HepG2 (cell line): ENCODE measurements around the gene ANKRD44. TPM values are rescaled to one million over a fixed set of nuclear protein-coding genes. Genes with fewer than 3 reads are reported as not detected.

Experiments
- ATAC-seq: fragments of 200-7000 bp; cut with Tn5 transposase; 3 replicates; pipeline ENCODE4 v1.9.1; 2020; ENCODE audit warnings: mild to moderate bottlenecking, moderate library complexity
- BruUV-seq: library from RNA; stranded (reverse); fragments of 400-500 nt; replicated peaks from 2 replicates; lab custom pipeline; 2021; lab: Mats Ljungman, UMichigan
- CTCF ChIA-PET: fragments of 300-600 bp; formaldehyde crosslinking; extraction: SDS; loops from one replicate; lab custom pipeline; 2021; ENCODE audit warnings: low total read pairs, inconsistent platforms, low intra/inter-chr PET ratio; lab: Yijun Ruan, JAX
- POLR2A ChIA-PET: fragments of 350-600 bp; sonication (Branson Sonifier 250); formaldehyde crosslinking; loops from one replicate; lab custom pipeline; 2020; ENCODE audit warnings: antibody characterized with exemption, inconsistent platforms; lab: Yijun Ruan, JAX
- DNase-seq: peaks from one replicate; pipeline ENCODE4 v3.0.0-alpha.2; 2015; ENCODE audit warnings: low spot score
- FAIRE-seq: peaks from 3 replicates; lab custom pipeline; 2011; peaks lifted over from hg19 to GRCh38; lab: Jason Lieb, UNC
- H2AFZ ChIP-seq: one replicate; pipeline ENCODE4 v1.6.1; 2011; ENCODE audit warnings: low read length, inconsistent platforms
- H3K27ac ChIP-seq: fragments of 300-600 bp; 3 replicates; pipeline ENCODE4 v1.8.0; 2011; ENCODE audit warnings: mixed run types, mild to moderate bottlenecking, mixed read lengths, low read length, inconsistent platforms; ENCODE audit not compliant: insufficient read depth; ENCODE audit errors: extremely low read length
- H3K27me3 ChIP-seq, 2 experiments: fragments of 200-600 bp in 1 of 2; 2 replicates in 1 of 2; 3 replicates in 1 of 2; pipeline versions ENCODE4 v1.6.0 to v1.8.0; 2011; ENCODE audit warnings: low read length in 2 of 2, mild to moderate bottlenecking in 2 of 2, moderate library complexity in 2 of 2, inconsistent platforms in 1 of 2; ENCODE audit not compliant: insufficient read depth in 2 of 2, control insufficient read depth in 1 of 2
- H3K36me3 ChIP-seq, 2 experiments: fragments of 200-600 bp in 1 of 2; replicated peaks in 1 of 2; 2 replicates in 1 of 2; 3 replicates in 1 of 2; pipeline versions ENCODE4 v1.5.1 to v1.8.0; 2011; ENCODE audit warnings: low read length in 2 of 2, inconsistent platforms in 1 of 2; ENCODE audit not compliant: insufficient read depth in 2 of 2, control insufficient read depth in 1 of 2
- H3K4me1 ChIP-seq: 2 replicates; pipeline ENCODE4 v1.5.1; 2012; ENCODE audit warnings: low read length, inconsistent platforms; ENCODE audit not compliant: insufficient read depth
- H3K4me2 ChIP-seq: 2 replicates; pipeline ENCODE4 v1.6.0; 2011; ENCODE audit warnings: low read depth, low read length, inconsistent platforms
- H3K4me3 ChIP-seq, 3 experiments: fragments of 200-600 bp in 1 of 3; sonication (generic), shearing (Covaris generic) in 1 of 3; replicated peaks in 1 of 3; 2 replicates each; pipeline ENCODE4 v1.5.1; 2011 to 2016; ENCODE audit warnings: low read length in 3 of 3, inconsistent platforms in 2 of 3, low read depth in 2 of 3, mild to moderate bottlenecking in 2 of 3, control low read depth in 1 of 3, mixed read lengths in 1 of 3; ENCODE audit not compliant: insufficient read depth in 1 of 3
- H3K79me2 ChIP-seq: one replicate; pipeline ENCODE4 v1.6.1; 2011; ENCODE audit warnings: low read length, inconsistent platforms; ENCODE audit not compliant: insufficient read depth
- H3K9ac ChIP-seq: 2 replicates; pipeline ENCODE4 v1.6.0; 2011; ENCODE audit warnings: mild to moderate bottlenecking, low read depth, low read length, inconsistent platforms; ENCODE audit not compliant: insufficient read depth
- H3K9me3 ChIP-seq: 2 replicates; pipeline ENCODE4 v1.5.1; 2012; ENCODE audit warnings: mild to moderate bottlenecking, low read length
- H4K20me1 ChIP-seq: 2 replicates; pipeline ENCODE4 v1.6.0; 2011; ENCODE audit warnings: inconsistent platforms, mild to moderate bottlenecking, low read length, moderate library complexity; ENCODE audit not compliant: insufficient read depth
- ARID5B ChIP-seq: IDR thresholded peaks from 2 replicates; pipeline ENCODE4 v1.4.0; 2020; ENCODE audit warnings: mild to moderate bottlenecking, missing genetic modification reagents
- BRCA1 ChIP-seq: sonication (generic); formaldehyde crosslinking; IDR thresholded peaks from 2 replicates; pipeline ENCODE4 v1.4.0; 2020; ENCODE audit warnings: missing genetic modification reagents
- CENPT ChIP-seq: sonication (generic); formaldehyde crosslinking; IDR thresholded peaks from 2 replicates; pipeline ENCODE4 v1.8.0; 2022; ENCODE audit warnings: low read depth, mild to moderate bottlenecking, moderate library complexity, missing genetic modification reagents
- ETV5 ChIP-seq: IDR thresholded peaks from 2 replicates; pipeline ENCODE4 v1.6.1; 2018; ENCODE audit warnings: missing biosample characterization, missing genetic modification reagents, inconsistent platforms, borderline replicate concordance
- FOSL1 ChIP-seq: sonication (generic); formaldehyde crosslinking; IDR thresholded peaks from 2 replicates; pipeline ENCODE4 v1.9.0; 2021; ENCODE audit warnings: missing genetic modification reagents, borderline replicate concordance
- GATAD2A ChIP-seq: IDR thresholded peaks from 2 replicates; pipeline ENCODE4 v1.6.1; 2016
- HMG20A ChIP-seq: IDR thresholded peaks from 2 replicates; pipeline ENCODE4 v1.6.1; 2016; ENCODE audit warnings: borderline replicate concordance
- JUNB ChIP-seq: sonication (generic); formaldehyde crosslinking; IDR thresholded peaks from 2 replicates; pipeline ENCODE4 v1.8.0; 2022; ENCODE audit warnings: missing genetic modification reagents, mild to moderate bottlenecking, borderline replicate concordance
- MED1 ChIP-seq: sonication (generic); formaldehyde crosslinking; IDR thresholded peaks from 2 replicates; pipeline ENCODE4 v1.4.0; 2020; ENCODE audit warnings: missing genetic modification reagents
- MNT ChIP-seq: fragments of 450-650 bp; IDR thresholded peaks from 2 replicates; pipeline ENCODE4 v1.6.1; 2016
- NFIC ChIP-seq: IDR thresholded peaks from 2 replicates; pipeline ENCODE4 v1.6.1; 2012; ENCODE audit warnings: mild to moderate bottlenecking, low read length, inconsistent platforms
- NR2F6 ChIP-seq, 2 experiments: IDR thresholded peaks; 2 replicates each; pipeline ENCODE4 v1.6.1; 2016; ENCODE audit warnings: antibody characterized with exemption in 1 of 2, mild to moderate bottlenecking in 1 of 2
- PAWR ChIP-seq: sonication (generic); formaldehyde crosslinking; IDR thresholded peaks from 2 replicates; pipeline ENCODE4 v1.4.0; 2020; ENCODE audit warnings: missing genetic modification reagents, mild to moderate bottlenecking, borderline replicate concordance
- RCOR2 ChIP-seq: IDR thresholded peaks from 2 replicates; pipeline ENCODE4 v1.6.1; 2016; ENCODE audit warnings: missing biosample characterization, missing genetic modification reagents
- TFE3 ChIP-seq: IDR thresholded peaks from 2 replicates; pipeline ENCODE4 v1.6.1; 2016
- TGIF2 ChIP-seq: IDR thresholded peaks from 2 replicates; pipeline ENCODE4 v1.6.1; 2016; ENCODE audit warnings: control low read depth, missing compliant biosample characterization
- ZMAT3 ChIP-seq: sonication (generic); formaldehyde crosslinking; conservative IDR thresholded peaks from 2 replicates; pipeline ENCODE4 v1.7.0; 2021; ENCODE audit warnings: missing genetic modification reagents
- ZNF614 ChIP-seq: IDR thresholded peaks from 2 replicates; pipeline ENCODE4 v1.6.1; 2018; ENCODE audit warnings: missing biosample characterization, missing genetic modification reagents, inconsistent platforms, borderline replicate concordance
- ZNF891 ChIP-seq: sonication (generic); formaldehyde crosslinking; IDR thresholded peaks from 2 replicates; pipeline ENCODE4 v1.5.0; 2020; ENCODE audit warnings: mild to moderate bottlenecking, missing genetic modification reagents
- WGBS: methylation state at CpG from one replicate; pipeline ENCODE4 v1.1.6; 2017; ENCODE audit warnings: low lambda C conversion rate; 5-methylcytosine and 5-hydroxymethylcytosine counted together
- in situ Hi-C: cut with HindIII; loops from 2 replicates; pipeline ENCODE4 v1.10.0; 2017; ENCODE audit warnings: low pct_unique_long_range_greater_than_20kb; ENCODE audit not compliant: extremely low pct_ligation_motif_present
- intact Hi-C: fragments of 100-400 bp; cut with micrococcal nuclease; formaldehyde crosslinking; loops from one replicate; pipeline ENCODE4 v1.10.0; 2022; ENCODE audit not compliant: unreplicated experiment
- polyA plus RNA-seq, 8 experiments: library from polyadenylated mRNA; depleted of rRNA in 3 of 8; stranded (reverse) in 7 of 8; unstranded in 1 of 8; fragments of >200 nt; fragmentation: Illumina TruSeq in 4 of 8; extraction: Trizol in 4 of 8; gene quantifications; 2 replicates each; pipeline versions ENCODE4 v1.2.1 to v1.2.3, GENCODE V29; 2011 to 2016; ENCODE audit warnings: low read depth in 4 of 8, missing spikeins in 1 of 8, mixed read lengths in 1 of 8; ENCODE audit not compliant: insufficient read depth in 1 of 8
- total RNA-seq, 5 experiments: library from RNA; depleted of rRNA; stranded (reverse); fragments of >200 nt; fragmentation: Illumina TruSeq; extraction: Trizol; gene quantifications; 2 replicates each; pipeline ENCODE4 v1.2.3, GENCODE V29; 2016; ENCODE audit warnings: low read depth in 1 of 5

ANKRD44 gene
- total and polyA plus RNA-seq, 2 of the 13 experiments (the other 11 are each of a cell fraction or from before 2014, with no cell fraction given) = 0.04 to 0.11 TPM

GRCh38 chr2:197159661-197160211 is 150.8 kb downstream of the ANKRD44 start:
- ChIA-PET POLR2A (no interaction called here), CTCF (no interaction called here)
- DNase-seq (peak; percentile 67), ATAC-seq (peak; percentile 69), FAIRE-seq (no peak)
- H2AFZ ChIP-seq = no peak overlapping the region
- intact Hi-C loops (no loop called here), in situ Hi-C loops (loop anchor here (5.0 to 10.0 kb wide), 2 partner anchors 47 to 145 kb away; no protein-coding TSS in a partner anchor)
- peaks cover 0 to 4% of the 10 kb centered on the region in 2 experiments; a peak in 2 of 5 replicates for H3K27me3 ChIP-seq
- peaks cover 37% of the 10 kb centered on the region for H3K4me1 ChIP-seq
- no peak overlapping the region for H3K27ac ChIP-seq
- 19% methylated on average over 4 of the region's 4 CpGs for WGBS
- no peaks in the 10 kb centered on the region for H4K20me1 ChIP-seq
- no peak overlapping the region for H3K4me3 ChIP-seq
- no peaks in the 10 kb centered on the region for H3K9me3 ChIP-seq
- no peak overlapping the region; the same call in 1 of the 2 replicates for H3K4me2 ChIP-seq
- H3K79me2 ChIP-seq = no peaks in the 10 kb centered on the region
- no TSS peak for BruUV-seq
- H3K36me3 ChIP-seq = no peaks in the 10 kb centered on the region
- H3K9ac ChIP-seq = no peak overlapping the region
- TF ChIP-seq NFIC (0 out of 2 replicates have a peak, but pooled peaks have one; percentile 22), TGIF2 (CRISPR knock-in tag) (no peak), JUNB (CRISPR knock-in tag) (0 out of 2 replicates have a peak, but pooled peaks have one; percentile 41), ZNF891 (CRISPR knock-in tag) (no peak), ZMAT3 (CRISPR knock-in tag) (no peak), MNT (no peak), GATAD2A (CRISPR knock-in tag) (peak; percentile 40; the same call in 1 of the 2 replicates), HMG20A (CRISPR knock-in tag) (peak; percentile 13; the same call in 1 of the 2 replicates), PAWR (CRISPR knock-in tag) (no peak), NR2F6 (IDR thresholded peaks at IDR 0.05) (no peak), NR2F6 (CRISPR knock-in tag; IDR thresholded peaks at IDR 0.05) (peak; percentile 37; the same call in 1 of the 2 replicates), RCOR2 (CRISPR knock-in tag) (0 out of 2 replicates have a peak, but pooled peaks have one; percentile 22), BRCA1 (no peak), CENPT (CRISPR knock-in tag) (no peak), ETV5 (CRISPR knock-in tag) (peak; percentile 92; the same call in 1 of the 2 replicates), FOSL1 (CRISPR knock-in tag) (peak; percentile 70; the same call in 1 of the 2 replicates), TFE3 (CRISPR knock-in tag) (0 out of 2 replicates have a peak, but pooled peaks have one; percentile 28), ZNF614 (CRISPR knock-in tag) (0 out of 2 replicates have a peak, but pooled peaks have one; percentile 19), MED1 (CRISPR knock-in tag) (peak; percentile 51; the same call in 1 of the 2 replicates), ARID5B (CRISPR knock-in tag) (peak; percentile 61; the same call in 1 of the 2 replicates)
